GM12875 (cell line): ENCODE measurements around the gene CROCC.
"Not testable (repeated sequence)": the region's sequence is repeated elsewhere in the genome, so short reads cannot be mapped to it uniquely, and the experiment has no call there.

Source experiments
- H3K4me3 ChIP-seq: one replicate; pipeline ENCODE4 v1.5.1; 2011; ENCODE audit warnings: low read depth, low read length, control low read depth
- CTCF ChIP-seq: IDR thresholded peaks from 2 replicates; pipeline ENCODE4 v1.5.1; 2011; ENCODE audit warnings: low read depth, mild to moderate bottlenecking, control low read depth, inconsistent platforms, low read length, moderate library complexity, borderline replicate concordance; ENCODE audit not compliant: insufficient read depth

Gene CROCC

GRCh38 chr1:16938351-16939321, 16.9 kb downstream of the CROCC start:
- H3K4me3 ChIP-seq = no peak overlapping the region
- TF ChIP-seq CTCF = no peak

DNA sequence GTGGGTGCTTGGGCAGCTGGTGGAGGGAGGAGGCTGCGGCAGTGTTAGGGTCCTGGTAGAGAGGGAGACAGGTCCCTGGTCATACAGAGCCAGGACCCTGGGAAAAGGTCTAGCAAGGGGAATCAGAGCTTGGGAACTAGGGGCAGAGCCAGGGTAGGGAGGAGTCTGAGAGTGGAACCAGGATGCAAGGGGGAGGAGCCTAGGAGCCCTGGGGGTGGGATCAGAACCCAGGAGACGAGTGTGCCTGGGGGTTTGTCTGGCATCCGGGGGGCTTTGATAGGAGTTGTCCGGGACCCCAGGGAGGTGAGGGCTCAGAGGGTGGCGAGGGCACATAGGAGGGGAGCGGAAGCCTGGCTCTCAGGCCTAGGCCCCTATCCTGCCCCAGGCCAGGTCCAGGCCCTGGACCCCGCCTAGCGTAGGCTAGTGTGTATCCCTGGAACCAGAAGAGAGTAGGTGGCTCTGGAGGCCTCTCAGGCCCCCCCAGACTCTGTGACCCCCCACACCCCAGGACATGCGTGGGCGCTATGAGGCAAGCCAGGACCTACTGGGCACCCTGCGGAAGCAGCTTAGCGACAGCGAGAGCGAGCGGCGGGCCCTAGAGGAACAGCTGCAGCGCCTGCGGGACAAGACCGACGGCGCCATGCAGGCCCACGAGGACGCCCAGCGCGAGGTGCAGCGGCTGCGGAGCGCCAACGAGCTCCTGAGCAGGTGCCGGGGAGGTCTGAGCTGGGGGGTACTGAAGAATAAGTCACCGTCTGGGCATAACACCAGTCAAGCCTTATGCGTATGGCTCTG, 17.9 kb downstream of the CROCC start:
- H3K4me3 ChIP-seq = not testable (repeated sequence)

DNA sequence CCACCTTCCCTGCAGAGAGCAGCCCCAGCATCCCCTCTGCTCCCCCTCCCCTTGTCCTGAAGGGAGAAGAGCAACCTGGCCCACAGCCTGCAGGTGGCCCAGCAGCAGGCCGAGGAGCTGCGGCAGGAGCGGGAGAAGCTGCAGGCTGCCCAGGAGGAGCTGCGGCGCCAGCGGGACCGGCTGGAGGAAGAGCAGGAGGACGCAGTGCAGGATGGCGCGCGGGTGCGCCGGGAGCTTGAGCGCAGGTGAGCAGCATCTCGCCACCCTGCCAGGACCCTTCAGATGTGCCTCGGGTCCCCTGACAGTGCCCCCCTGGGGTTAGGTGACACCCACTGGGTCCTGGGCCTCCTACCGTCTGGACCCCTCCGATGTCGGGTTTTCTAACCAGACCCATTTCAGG, 22.3 kb downstream of the CROCC start:
- no peak overlapping the region for H3K4me3 ChIP-seq
- no peak for TF ChIP-seq CTCF

GRCh38 chr1:16945512-16945911, 23.8 kb downstream of the CROCC start:
- not testable (repeated sequence) for H3K4me3 ChIP-seq

GRCh38 chr1:16946185-16946584, 24.5 kb downstream of the CROCC start:
- H3K4me3 ChIP-seq = not testable (repeated sequence)

DNA sequence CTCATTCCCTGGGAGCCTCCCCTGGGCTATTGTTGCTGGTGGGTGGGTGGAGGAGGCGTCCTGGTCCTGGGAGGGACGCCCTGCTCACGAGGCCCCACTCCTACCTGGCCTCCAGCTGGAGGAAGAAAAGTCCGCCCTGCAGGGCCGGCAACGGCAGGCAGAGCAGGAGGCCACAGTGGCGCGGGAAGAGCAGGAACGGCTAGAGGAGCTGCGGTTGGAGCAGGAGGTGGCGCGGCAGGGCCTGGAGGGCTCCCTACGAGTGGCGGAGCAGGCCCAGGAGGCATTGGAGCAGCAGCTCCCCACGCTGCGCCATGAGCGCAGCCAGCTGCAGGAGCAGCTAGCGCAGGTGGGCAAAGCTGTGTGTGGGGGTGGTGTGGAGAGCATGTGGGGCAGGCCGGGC, 24.9 kb downstream of the CROCC start:
- no peak for TF ChIP-seq CTCF
- no peak overlapping the region for H3K4me3 ChIP-seq

DNA sequence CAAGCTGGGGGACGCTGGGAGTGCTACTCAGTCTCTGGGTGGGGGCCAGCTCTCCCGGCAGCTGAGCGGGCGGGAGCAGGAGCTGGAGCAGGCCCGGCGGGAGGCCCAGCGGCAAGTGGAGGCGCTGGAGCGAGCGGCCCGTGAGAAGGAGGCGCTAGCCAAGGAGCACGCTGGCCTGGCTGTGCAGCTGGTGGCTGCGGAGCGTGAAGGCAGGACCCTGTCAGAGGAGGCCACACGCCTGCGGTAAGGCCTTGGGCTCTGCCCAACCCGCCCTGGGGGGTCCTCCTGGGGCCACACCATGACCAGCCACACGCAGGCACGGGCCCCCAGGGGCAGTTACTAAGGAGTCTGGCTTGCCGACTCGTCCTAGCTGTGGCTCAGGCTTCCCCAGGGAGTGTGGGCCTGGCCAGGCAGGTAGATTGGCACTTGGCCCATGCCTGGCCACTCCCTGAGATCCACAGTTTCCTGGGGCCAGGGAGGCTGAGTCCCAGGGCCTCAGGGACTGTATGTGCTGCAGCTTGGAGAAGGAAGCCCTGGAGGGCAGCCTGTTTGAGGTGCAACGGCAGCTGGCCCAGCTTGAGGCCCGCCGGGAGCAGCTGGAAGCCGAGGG, 26.7 kb downstream of the CROCC start:
- not testable (repeated sequence) for H3K4me3 ChIP-seq

DNA sequence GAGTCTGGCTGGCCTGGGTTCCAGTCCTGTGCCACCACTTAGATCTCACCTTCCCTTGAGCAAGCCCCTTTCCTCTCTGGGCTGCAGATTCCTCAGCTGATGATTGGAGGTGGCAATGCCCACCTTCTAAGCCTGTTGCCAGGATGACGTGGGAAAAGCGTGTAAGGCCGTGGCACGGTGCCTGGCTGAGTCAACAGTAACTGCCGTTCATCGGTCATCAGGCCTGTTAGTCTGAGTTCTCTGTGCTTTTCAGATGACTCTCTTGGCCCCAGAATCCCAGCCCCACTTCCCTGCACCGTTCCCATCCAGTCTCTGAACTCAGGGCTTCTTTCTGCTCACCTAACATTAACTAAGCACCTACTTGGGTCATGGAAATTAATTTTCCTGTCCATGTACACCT, 27.3 kb downstream of the CROCC start:
- H3K4me3 ChIP-seq = not testable (repeated sequence)

GRCh38 chr1:16952376-16952775, 30.6 kb downstream of the CROCC start:
- not testable (repeated sequence) for H3K4me3 ChIP-seq

DNA sequence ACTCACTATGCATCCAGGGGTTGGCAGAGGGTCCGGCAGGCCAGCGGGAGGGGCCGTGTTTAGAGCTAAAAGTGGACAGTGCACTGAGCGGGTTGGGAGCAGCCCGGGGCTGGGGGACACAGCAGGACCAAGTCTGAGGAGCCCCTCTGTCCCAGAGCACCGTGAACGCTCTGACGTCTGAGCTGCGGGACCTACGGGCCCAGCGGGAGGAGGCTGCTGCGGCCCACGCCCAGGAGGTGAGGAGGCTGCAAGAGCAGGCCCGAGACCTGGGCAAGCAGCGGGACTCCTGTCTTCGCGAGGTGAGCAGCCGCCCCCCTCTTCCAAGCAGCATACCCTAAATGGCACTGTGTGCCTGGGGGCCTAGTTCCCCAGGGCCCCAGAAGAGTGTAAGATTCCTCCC, 32.8 kb downstream of the CROCC start:
- no peak for TF ChIP-seq CTCF

More for the DNA sequence above, 32.8 kb downstream of the CROCC start:
- no peak overlapping the region for H3K4me3 ChIP-seq
